Mesodermal cell (in vitro differentiated cells): ENCODE results near the gene HRK.
"Not testable (repeated sequence)": the region's sequence is repeated elsewhere in the genome, so short reads cannot be mapped to it uniquely, and the experiment has no call there.

Experiments used
- H3K27ac ChIP-seq: 2 replicates; pipeline ENCODE4 v1.7.0; 2013; ENCODE audit warnings: mild to moderate bottlenecking, low read depth, low read length, moderate library complexity; ENCODE audit not compliant: severe bottlenecking
- H3K36me3 ChIP-seq: 2 replicates; pipeline ENCODE4 v1.7.1; 2013; ENCODE audit warnings: mild to moderate bottlenecking, low read length, moderate library complexity; ENCODE audit not compliant: control insufficient read depth, insufficient read depth
- H3K4me1 ChIP-seq: one replicate; pipeline ENCODE4 v1.7.1; 2013; ENCODE audit warnings: mild to moderate bottlenecking, low read length; ENCODE audit not compliant: insufficient read depth, control insufficient read depth, poor library complexity, severe bottlenecking
- H3K4me3 ChIP-seq: 2 replicates; pipeline ENCODE4 v1.7.0; 2013; ENCODE audit warnings: low read length, control low read depth, mild to moderate bottlenecking; ENCODE audit not compliant: insufficient read depth, poor library complexity, severe bottlenecking; ENCODE audit errors: extremely low read depth
- H3K9me3 ChIP-seq: 2 replicates; pipeline ENCODE4 v1.7.1; 2013; ENCODE audit warnings: mild to moderate bottlenecking, low read length, moderate library complexity; ENCODE audit not compliant: control insufficient read depth
- WGBS, 2 experiments: methylation state at CpG; one replicate each; pipeline ENCODE4 v1.1.5; 2013; ENCODE audit warnings: missing lambda C conversion rate in 2 of 2; ENCODE audit not compliant: insufficient coverage in 2 of 2; 5-methylcytosine and 5-hydroxymethylcytosine counted together

HRK gene

GRCh38 chr12:116818948-116819832, 62.1 kb downstream of the HRK start:
- H3K27ac ChIP-seq, result peak overlapping the region; percentile 99
- 0 to 2% methylated on average over 51 to 67 of the region's 70 CpGs for WGBS, 2 experiments
- H3K4me1 ChIP-seq, result peaks cover 3% of the 10 kb centered on the region
- peak overlapping the region; percentile 79 for H3K4me3 ChIP-seq
- H3K36me3 ChIP-seq, result no peaks in the 10 kb centered on the region
- no peaks in the 10 kb centered on the region for H3K9me3 ChIP-seq

DNA sequence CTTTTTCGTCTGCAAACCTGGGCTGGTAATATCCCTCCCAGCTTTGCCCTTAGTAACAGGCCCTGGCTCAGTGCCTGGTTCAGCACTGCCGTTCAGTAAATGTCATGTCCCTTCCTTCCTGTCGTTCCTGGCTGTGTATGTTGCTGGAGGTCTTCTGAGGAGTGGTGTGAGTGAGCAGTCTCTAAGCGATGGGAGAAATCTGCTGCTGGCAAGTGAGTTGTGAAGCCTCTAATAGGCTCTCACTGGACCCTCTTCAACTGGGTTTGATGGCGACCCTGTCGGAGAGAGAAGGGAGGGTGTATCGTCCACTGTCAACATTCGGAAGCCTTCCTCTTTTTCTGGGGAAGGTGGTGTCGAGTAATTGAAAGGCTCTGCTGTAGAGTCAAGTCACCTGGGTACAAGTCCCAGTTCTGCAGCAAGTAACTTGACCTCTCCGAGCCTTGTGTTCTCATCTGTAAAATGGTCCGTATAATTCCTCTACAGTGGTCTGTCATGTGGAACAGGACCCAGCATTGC, 62.8 kb downstream of the HRK start:
- H3K27ac ChIP-seq, result peak overlapping the region; percentile 99
- peak overlapping the region; percentile 79 for H3K4me3 ChIP-seq
- H3K9me3 ChIP-seq, result no peaks in the 10 kb centered on the region
- H3K4me1 ChIP-seq, result peaks cover 3% of the 10 kb centered on the region
- H3K36me3 ChIP-seq, result no peaks in the 10 kb centered on the region
- 73 to 76% methylated on average over 7 to 9 of the region's 11 CpGs for WGBS, 2 experiments

GRCh38 chr12:116814766-116815165, 66.5 kb downstream of the HRK start:
- not testable (repeated sequence) for H3K4me1 ChIP-seq, H3K27ac ChIP-seq, H3K4me3 ChIP-seq, H3K9me3 ChIP-seq, H3K36me3 ChIP-seq
- 92 to 95% methylated on average over 9 of the region's 10 CpGs for whole genome bisulfite sequencing, 2 experiments

DNA sequence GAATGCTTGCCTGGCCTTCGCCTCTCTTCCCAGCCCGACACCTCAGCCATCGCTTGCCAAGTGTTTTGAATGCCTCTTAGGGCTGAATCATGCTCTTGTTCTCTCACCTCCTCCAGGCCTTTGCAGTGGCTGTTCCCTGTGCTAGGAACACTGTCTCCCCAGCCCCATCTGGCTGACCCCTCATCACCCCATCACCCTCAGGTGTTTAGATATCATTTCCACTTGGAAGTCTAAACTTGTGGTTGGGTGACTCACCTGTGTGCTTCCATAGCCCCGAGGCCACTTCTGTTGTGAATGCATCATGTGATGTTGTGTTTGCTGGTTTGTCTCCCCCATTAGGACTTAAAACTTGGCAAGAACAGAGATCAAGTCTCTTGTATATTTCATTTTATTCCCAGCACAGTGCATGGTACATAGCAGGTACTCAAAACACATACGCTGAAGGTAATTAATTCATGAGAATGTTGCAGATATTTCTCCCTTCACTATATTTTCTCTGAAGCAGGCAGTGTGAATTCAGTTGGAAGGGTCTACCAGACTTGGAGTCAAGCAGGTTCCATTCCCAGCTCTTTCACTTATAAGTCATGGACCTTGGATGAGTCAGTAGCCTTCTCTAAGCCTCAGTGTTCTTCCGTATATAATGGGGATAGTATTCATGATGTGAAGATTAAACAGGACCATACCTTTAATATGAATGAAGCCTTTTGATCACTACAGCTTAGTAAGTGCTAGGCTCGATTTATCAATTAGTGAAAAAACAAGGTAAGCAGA, 67.8 kb downstream of the HRK start:
- Histone ChIP-seq H3K27ac (no peak overlapping the region), H3K4me1 (peaks cover 2% of the 10 kb centered on the region), H3K4me3 (no peak overlapping the region), H3K9me3 (no peaks in the 10 kb centered on the region), H3K36me3 (no peaks in the 10 kb centered on the region)
- 80 to 90% methylated on average over 4 of the region's 7 CpGs for WGBS, 2 experiments

- Histone ChIP-seq H3K36me3 (no peaks in the 10 kb centered on the region), H3K9me3 (no peaks in the 10 kb centered on the region), H3K4me3 (no peak overlapping the region), H3K27ac (no peak overlapping the region), H3K4me1 (no peaks in the 10 kb centered on the region)
- 89 to 92% methylated on average over 10 of the region's 10 CpGs for WGBS, 2 experiments
Observed at GRCh38 chr12:116812238-116812637, 69.0 kb downstream of the HRK start.

GRCh38 chr12:116808113-116809105, 72.8 kb downstream of the HRK start:
- 81 to 83% methylated on average over 10 to 11 of the region's 18 CpGs for WGBS, 2 experiments
- no peaks in the 10 kb centered on the region for H3K36me3 ChIP-seq
- H3K4me3 ChIP-seq, result no peak overlapping the region
- no peak overlapping the region for H3K27ac ChIP-seq
- no peaks in the 10 kb centered on the region for H3K4me1 ChIP-seq
- H3K9me3 ChIP-seq, result no peaks in the 10 kb centered on the region

- H3K36me3 ChIP-seq, result no peaks in the 10 kb centered on the region
- 90 to 93% methylated on average over 2 to 6 of the region's 6 CpGs for WGBS, 2 experiments
- H3K4me3 ChIP-seq, result no peak overlapping the region
- no peaks in the 10 kb centered on the region for H3K4me1 ChIP-seq
- H3K9me3 ChIP-seq, result no peaks in the 10 kb centered on the region
- H3K27ac ChIP-seq, result no peak overlapping the region
Observed at GRCh38 chr12:116807546-116807945, 73.7 kb downstream of the HRK start.

GRCh38 chr12:116806845-116807440, 74.3 kb downstream of the HRK start:
- Histone ChIP-seq H3K4me3 (no peak overlapping the region), H3K4me1 (no peaks in the 10 kb centered on the region), H3K27ac (no peak overlapping the region), H3K36me3 (no peaks in the 10 kb centered on the region), H3K9me3 (no peaks in the 10 kb centered on the region)
- 95 to 100% methylated on average over 3 to 7 of the region's 10 CpGs for WGBS, 2 experiments
